ENCODE data around the gene SCGB1D4. TPM values are rescaled to one million over a fixed set of nuclear protein-coding genes. Genes with fewer than 3 reads are reported as not detected.
"Not testable (repeated sequence)": the region's sequence is repeated elsewhere in the genome, so short reads cannot be mapped to it uniquely, and the experiment has no call there.

Gene SCGB1D4
- polyA plus RNA-seq (2011; rRNA removed) (not detected in 2 replicates), polyA minus RNA-seq (2011; rRNA and poly(A)+ RNA removed) (not detected in 2 replicates)

GRCh38 chr11:62298975-62299374 lies at the start of gene SCGB1D4:
SCGB1D4 (minus strand) TSS chr11:62299075; CDS start chr11:62299010, 65 bp downstream.
- CTCF ChIA-PET, result interaction anchor here (0.9 to 2.0 kb wide), 3 partner anchors 12 to 14 kb away, joined by 3 to 10 read pairs (median 3); no protein-coding TSS in a partner anchor
- Histone ChIP-seq H3K4me3 (ENCODE audit: low read depth, low read length) (no peak within 1 kb of the TSS), H3K9me3 (ENCODE audit: control insufficient read depth, insufficient read depth, low read length) (no peaks in the 10 kb centered on the region), H3K27ac (ENCODE audit: low read depth, low read length) (no peak within 1 kb of the TSS), H3K27me3 (ENCODE audit: control insufficient read depth, insufficient read depth, low read length) (peaks cover 19% of the 10 kb centered on the region)
- TF ChIP-seq CTCF (IDR thresholded peaks at IDR 0.05; ENCODE audit: low read depth, low read length), result no peak
- DNase-seq (ENCODE audit: low read depth, low spot score), result no peak
- POLR2A ChIA-PET, result no interaction called here

- H3K4me3 ChIP-seq (ENCODE audit: low read depth, low read length), result no peak overlapping the region
- CTCF ChIA-PET, result no interaction called here
- H3K9me3 ChIP-seq (ENCODE audit: control insufficient read depth, insufficient read depth, low read length), result no peaks in the 10 kb centered on the region
- DNase-seq (ENCODE audit: low read depth, low spot score), result no peak
- H3K27me3 ChIP-seq (ENCODE audit: control insufficient read depth, insufficient read depth, low read length), result peaks cover 2% of the 10 kb centered on the region
- POLR2A ChIA-PET, result no interaction called here
- no peak overlapping the region for H3K27ac ChIP-seq (ENCODE audit: low read depth, low read length)
- no peak for TF ChIP-seq CTCF (IDR thresholded peaks at IDR 0.05; ENCODE audit: low read depth, low read length)
Measured at GRCh38 chr11:62345861-62346260, 47.0 kb upstream of the SCGB1D4 start.

- DNase-seq (ENCODE audit: low read depth, low spot score), result no peak
- peaks cover 2% of the 10 kb centered on the region for H3K27me3 ChIP-seq (ENCODE audit: control insufficient read depth, insufficient read depth, low read length)
- H3K9me3 ChIP-seq (ENCODE audit: control insufficient read depth, insufficient read depth, low read length), result no peaks in the 10 kb centered on the region
- no peak for TF ChIP-seq CTCF (IDR thresholded peaks at IDR 0.05; ENCODE audit: low read depth, low read length)
- CTCF ChIA-PET, result interaction anchor here (1.0 kb wide), 1 partner anchor 32 kb away, joined by 5 read pairs; no protein-coding TSS in a partner anchor
- H3K4me3 ChIP-seq (ENCODE audit: low read depth, low read length), result no peak overlapping the region
- POLR2A ChIA-PET, result no interaction called here
- no peak overlapping the region for H3K27ac ChIP-seq (ENCODE audit: low read depth, low read length)
Measured at GRCh38 chr11:62344210-62344609, 45.3 kb upstream of the SCGB1D4 start.

- CTCF ChIA-PET; POLR2A ChIA-PET; H3K27ac ChIP-seq (ENCODE audit: low read depth, low read length); H3K4me3 ChIP-seq (ENCODE audit: low read depth, low read length); H3K27me3 ChIP-seq (ENCODE audit: control insufficient read depth, insufficient read depth, low read length); H3K9me3 ChIP-seq (ENCODE audit: control insufficient read depth, insufficient read depth, low read length); DNase-seq (ENCODE audit: low read depth, low spot score): not testable (repeated sequence)
Measured at GRCh38 chr11:62343646-62344190, 44.8 kb upstream of the SCGB1D4 start.

GRCh38 chr11:62341588-62341987 lies 42.7 kb upstream of the SCGB1D4 start:
- H3K27ac ChIP-seq (ENCODE audit: low read depth, low read length), result no peak overlapping the region
- no peak overlapping the region for H3K4me3 ChIP-seq (ENCODE audit: low read depth, low read length)
- ChIA-PET CTCF (interaction anchor here (1.9 to 4.1 kb wide), 2 partner anchors 19 to 36 kb away, joined by 13 to 53 read pairs; no protein-coding TSS in a partner anchor), POLR2A (no interaction called here)
- no peak for TF ChIP-seq CTCF (IDR thresholded peaks at IDR 0.05; ENCODE audit: low read depth, low read length)
- H3K9me3 ChIP-seq (ENCODE audit: control insufficient read depth, insufficient read depth, low read length), result peaks cover 4% of the 10 kb centered on the region; the same call in 1 of the 2 replicates
- DNase-seq (ENCODE audit: low read depth, low spot score), result no peak
- H3K27me3 ChIP-seq (ENCODE audit: control insufficient read depth, insufficient read depth, low read length), result peaks cover 14% of the 10 kb centered on the region
